ENCODE measurements around the gene CDC7. TPM values are rescaled to one million over a fixed set of nuclear protein-coding genes. Genes with fewer than 3 reads are reported as not detected.

CDC7 gene
- total and polyA plus RNA-seq, 2 experiments from 2014 or later, result 26.6 to 44.0 TPM

DNA sequence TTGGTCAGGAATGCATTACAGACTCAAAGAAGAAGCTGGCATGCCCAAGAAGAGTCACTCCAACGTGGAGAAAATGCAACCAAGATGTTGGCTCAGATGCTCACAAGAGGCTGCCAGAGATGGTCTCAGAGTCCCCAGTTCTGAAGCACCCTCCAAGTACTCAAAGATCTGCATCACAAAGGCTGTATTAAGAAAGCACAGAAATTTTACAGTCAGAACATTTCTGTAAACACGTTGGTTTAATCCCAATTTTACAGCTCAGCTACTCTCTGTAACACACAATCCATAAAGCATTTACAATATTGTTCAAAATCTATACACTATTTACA is 69.4 kb downstream of the CDC7 start:
- DNase-seq (ENCODE audit: low spot score) (no peak), ATAC-seq (no peak)
- no peaks in the 10 kb centered on the region for H3K27me3 Mint-ChIP-seq (ENCODE audit: insufficient read depth, low read depth, poor library complexity)
- Histone ChIP-seq H3F3A (replicated peaks; ENCODE audit: low read depth) (no peaks in the 10 kb centered on the region), H3K9me2 (ENCODE audit: insufficient read depth) (no peaks in the 10 kb centered on the region), H2AFZ (no peak overlapping the region), H3K27me3 (ENCODE audit: insufficient read depth) (no peaks in the 10 kb centered on the region), H3K4me3 (no peak overlapping the region), H3K36me3 (ENCODE audit: insufficient read depth) (no peaks in the 10 kb centered on the region), H3K4me1 (ENCODE audit: insufficient read depth) (no peaks in the 10 kb centered on the region), H3K27ac (ENCODE audit: low read depth) (no peak overlapping the region), H4K20me1 (replicated peaks; ENCODE audit: insufficient read depth) (no peaks in the 10 kb centered on the region), H3K4me2 (no peak overlapping the region), H3K79me2 (replicated peaks; ENCODE audit: insufficient read depth) (no peaks in the 10 kb centered on the region)
- no peak overlapping the region for H3K4me3 Mint-ChIP-seq
- H3K9me3 Mint-ChIP-seq, result no peaks in the 10 kb centered on the region
- TF ChIP-seq, protein P1, sequence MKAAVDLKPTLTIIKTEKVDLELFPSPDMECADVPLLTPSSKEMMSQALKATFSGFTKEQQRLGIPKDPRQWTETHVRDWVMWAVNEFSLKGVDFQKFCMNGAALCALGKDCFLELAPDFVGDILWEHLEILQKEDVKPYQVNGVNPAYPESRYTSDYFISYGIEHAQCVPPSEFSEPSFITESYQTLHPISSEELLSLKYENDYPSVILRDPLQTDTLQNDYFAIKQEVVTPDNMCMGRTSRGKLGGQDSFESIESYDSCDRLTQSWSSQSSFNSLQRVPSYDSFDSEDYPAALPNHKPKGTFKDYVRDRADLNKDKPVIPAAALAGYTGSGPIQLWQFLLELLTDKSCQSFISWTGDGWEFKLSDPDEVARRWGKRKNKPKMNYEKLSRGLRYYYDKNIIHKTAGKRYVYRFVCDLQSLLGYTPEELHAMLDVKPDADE (IDR thresholded peaks at IDR 0.05), result no peak
- no peak for TF ChIP-seq JUNB (IDR thresholded peaks at IDR 0.05; ENCODE audit: unreplicated experiment)
- no peak for TF ChIP-seq NANOG (IDR thresholded peaks at IDR 0.05; ENCODE audit: borderline replicate concordance)
- no peak for TF ChIP-seq STAT1 (IDR thresholded peaks at IDR 0.05; ENCODE audit: unreplicated experiment)
- no peak for TF ChIP-seq POLR2AphosphoS5 (IDR thresholded peaks at IDR 0.05; ENCODE audit: low read depth)
- no peak for TF ChIP-seq ZNF331 (CRISPR knock-in tag; IDR thresholded peaks at IDR 0.05; ENCODE audit: low read depth)
- TF ChIP-seq EZH2phosphoT487 (IDR thresholded peaks at IDR 0.05; ENCODE audit: unreplicated experiment), result no peak
- TF ChIP-seq, protein P2, sequence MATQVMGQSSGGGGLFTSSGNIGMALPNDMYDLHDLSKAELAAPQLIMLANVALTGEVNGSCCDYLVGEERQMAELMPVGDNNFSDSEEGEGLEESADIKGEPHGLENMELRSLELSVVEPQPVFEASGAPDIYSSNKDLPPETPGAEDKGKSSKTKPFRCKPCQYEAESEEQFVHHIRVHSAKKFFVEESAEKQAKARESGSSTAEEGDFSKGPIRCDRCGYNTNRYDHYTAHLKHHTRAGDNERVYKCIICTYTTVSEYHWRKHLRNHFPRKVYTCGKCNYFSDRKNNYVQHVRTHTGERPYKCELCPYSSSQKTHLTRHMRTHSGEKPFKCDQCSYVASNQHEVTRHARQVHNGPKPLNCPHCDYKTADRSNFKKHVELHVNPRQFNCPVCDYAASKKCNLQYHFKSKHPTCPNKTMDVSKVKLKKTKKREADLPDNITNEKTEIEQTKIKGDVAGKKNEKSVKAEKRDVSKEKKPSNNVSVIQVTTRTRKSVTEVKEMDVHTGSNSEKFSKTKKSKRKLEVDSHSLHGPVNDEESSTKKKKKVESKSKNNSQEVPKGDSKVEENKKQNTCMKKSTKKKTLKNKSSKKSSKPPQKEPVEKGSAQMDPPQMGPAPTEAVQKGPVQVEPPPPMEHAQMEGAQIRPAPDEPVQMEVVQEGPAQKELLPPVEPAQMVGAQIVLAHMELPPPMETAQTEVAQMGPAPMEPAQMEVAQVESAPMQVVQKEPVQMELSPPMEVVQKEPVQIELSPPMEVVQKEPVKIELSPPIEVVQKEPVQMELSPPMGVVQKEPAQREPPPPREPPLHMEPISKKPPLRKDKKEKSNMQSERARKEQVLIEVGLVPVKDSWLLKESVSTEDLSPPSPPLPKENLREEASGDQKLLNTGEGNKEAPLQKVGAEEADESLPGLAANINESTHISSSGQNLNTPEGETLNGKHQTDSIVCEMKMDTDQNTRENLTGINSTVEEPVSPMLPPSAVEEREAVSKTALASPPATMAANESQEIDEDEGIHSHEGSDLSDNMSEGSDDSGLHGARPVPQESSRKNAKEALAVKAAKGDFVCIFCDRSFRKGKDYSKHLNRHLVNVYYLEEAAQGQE (IDR thresholded peaks at IDR 0.05; ENCODE audit: unreplicated experiment), result no peak
- TF ChIP-seq ZNF114 (CRISPR knock-in tag; IDR thresholded peaks at IDR 0.05), result no peak
- TF ChIP-seq, protein P3, sequence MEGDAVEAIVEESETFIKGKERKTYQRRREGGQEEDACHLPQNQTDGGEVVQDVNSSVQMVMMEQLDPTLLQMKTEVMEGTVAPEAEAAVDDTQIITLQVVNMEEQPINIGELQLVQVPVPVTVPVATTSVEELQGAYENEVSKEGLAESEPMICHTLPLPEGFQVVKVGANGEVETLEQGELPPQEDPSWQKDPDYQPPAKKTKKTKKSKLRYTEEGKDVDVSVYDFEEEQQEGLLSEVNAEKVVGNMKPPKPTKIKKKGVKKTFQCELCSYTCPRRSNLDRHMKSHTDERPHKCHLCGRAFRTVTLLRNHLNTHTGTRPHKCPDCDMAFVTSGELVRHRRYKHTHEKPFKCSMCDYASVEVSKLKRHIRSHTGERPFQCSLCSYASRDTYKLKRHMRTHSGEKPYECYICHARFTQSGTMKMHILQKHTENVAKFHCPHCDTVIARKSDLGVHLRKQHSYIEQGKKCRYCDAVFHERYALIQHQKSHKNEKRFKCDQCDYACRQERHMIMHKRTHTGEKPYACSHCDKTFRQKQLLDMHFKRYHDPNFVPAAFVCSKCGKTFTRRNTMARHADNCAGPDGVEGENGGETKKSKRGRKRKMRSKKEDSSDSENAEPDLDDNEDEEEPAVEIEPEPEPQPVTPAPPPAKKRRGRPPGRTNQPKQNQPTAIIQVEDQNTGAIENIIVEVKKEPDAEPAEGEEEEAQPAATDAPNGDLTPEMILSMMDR (conservative IDR thresholded peaks at IDR 0.05; ENCODE audit: low read depth in 2 of 2), result no peak
- no peak for TF ChIP-seq EZH2 (IDR thresholded peaks at IDR 0.05; ENCODE audit: low read depth, unreplicated experiment)
- TF ChIP-seq, protein P4, sequence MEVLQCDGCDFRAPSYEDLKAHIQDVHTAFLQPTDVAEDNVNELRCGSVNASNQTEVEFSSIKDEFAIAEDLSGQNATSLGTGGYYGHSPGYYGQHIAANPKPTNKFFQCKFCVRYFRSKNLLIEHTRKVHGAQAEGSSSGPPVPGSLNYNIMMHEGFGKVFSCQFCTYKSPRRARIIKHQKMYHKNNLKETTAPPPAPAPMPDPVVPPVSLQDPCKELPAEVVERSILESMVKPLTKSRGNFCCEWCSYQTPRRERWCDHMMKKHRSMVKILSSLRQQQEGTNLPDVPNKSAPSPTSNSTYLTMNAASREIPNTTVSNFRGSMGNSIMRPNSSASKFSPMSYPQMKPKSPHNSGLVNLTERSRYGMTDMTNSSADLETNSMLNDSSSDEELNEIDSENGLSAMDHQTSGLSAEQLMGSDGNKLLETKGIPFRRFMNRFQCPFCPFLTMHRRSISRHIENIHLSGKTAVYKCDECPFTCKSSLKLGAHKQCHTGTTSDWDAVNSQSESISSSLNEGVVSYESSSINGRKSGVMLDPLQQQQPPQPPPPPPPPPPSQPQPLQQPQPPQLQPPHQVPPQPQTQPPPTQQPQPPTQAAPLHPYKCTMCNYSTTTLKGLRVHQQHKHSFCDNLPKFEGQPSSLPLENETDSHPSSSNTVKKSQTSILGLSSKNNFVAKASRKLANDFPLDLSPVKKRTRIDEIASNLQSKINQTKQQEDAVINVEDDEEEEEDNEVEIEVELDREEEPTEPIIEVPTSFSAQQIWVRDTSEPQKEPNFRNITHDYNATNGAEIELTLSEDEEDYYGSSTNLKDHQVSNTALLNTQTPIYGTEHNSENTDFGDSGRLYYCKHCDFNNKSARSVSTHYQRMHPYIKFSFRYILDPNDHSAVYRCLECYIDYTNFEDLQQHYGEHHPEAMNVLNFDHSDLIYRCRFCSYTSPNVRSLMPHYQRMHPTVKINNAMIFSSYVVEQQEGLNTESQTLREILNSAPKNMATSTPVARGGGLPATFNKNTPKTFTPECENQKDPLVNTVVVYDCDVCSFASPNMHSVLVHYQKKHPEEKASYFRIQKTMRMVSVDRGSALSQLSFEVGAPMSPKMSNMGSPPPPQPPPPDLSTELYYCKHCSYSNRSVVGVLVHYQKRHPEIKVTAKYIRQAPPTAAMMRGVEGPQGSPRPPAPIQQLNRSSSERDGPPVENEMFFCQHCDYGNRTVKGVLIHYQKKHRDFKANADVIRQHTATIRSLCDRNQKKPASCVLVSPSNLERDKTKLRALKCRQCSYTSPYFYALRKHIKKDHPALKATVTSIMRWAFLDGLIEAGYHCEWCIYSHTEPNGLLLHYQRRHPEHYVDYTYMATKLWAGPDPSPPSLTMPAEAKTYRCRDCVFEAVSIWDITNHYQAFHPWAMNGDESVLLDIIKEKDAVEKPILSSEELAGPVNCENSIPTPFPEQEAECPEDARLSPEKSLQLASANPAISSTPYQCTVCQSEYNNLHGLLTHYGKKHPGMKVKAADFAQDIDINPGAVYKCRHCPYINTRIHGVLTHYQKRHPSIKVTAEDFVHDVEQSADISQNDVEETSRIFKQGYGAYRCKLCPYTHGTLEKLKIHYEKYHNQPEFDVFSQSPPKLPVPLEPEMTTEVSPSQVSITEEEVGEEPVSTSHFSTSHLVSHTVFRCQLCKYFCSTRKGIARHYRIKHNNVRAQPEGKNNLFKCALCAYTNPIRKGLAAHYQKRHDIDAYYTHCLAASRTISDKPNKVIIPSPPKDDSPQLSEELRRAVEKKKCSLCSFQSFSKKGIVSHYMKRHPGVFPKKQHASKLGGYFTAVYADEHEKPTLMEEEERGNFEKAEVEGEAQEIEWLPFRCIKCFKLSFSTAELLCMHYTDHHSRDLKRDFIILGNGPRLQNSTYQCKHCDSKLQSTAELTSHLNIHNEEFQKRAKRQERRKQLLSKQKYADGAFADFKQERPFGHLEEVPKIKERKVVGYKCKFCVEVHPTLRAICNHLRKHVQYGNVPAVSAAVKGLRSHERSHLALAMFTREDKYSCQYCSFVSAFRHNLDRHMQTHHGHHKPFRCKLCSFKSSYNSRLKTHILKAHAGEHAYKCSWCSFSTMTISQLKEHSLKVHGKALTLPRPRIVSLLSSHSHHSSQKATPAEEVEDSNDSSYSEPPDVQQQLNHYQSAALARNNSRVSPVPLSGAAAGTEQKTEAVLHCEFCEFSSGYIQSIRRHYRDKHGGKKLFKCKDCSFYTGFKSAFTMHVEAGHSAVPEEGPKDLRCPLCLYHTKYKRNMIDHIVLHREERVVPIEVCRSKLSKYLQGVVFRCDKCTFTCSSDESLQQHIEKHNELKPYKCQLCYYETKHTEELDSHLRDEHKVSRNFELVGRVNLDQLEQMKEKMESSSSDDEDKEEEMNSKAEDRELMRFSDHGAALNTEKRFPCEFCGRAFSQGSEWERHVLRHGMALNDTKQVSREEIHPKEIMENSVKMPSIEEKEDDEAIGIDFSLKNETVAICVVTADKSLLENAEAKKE (CRISPR knock-in tag; IDR thresholded peaks at IDR 0.05), result no peak
- peaks cover 4% of the 10 kb centered on the region; the same call in 2 of the 3 replicates for H3K4me1 Mint-ChIP-seq
- H3K27ac Mint-ChIP-seq, result no peak overlapping the region
- H3K36me3 Mint-ChIP-seq (ENCODE audit: low read depth), result no peaks in the 10 kb centered on the region
